SK-N-SH treated with all-trans-retinoic acid at 6 μM for 48 hours (cell line): Measurements from ENCODE around the gene NLRP7.
"Not testable (repeated sequence)": the region's sequence is repeated elsewhere in the genome, so short reads cannot be mapped to it uniquely, and the experiment has no call there.

Source experiments
- ARNTL ChIP-seq: fragments of 450-650 bp; formaldehyde crosslinking; IDR thresholded peaks from 2 replicates; pipeline ENCODE4 v1.5.0; 2020; ENCODE audit warnings: low read depth, mild to moderate bottlenecking, moderate library complexity, borderline replicate concordance
- CREB5 ChIP-seq: fragments of 250-450 bp; sonication (Bioruptor Pico); IDR thresholded peaks from 2 replicates; pipeline ENCODE4 v1.5.1; 2020; ENCODE audit warnings: low read depth, mild to moderate bottlenecking, moderate library complexity
- CSDC2 ChIP-seq: fragments of 250-450 bp; sonication (Bioruptor Pico); IDR thresholded peaks from 2 replicates; pipeline ENCODE4 v1.5.0; 2020; ENCODE audit warnings: mild to moderate bottlenecking, moderate library complexity
- ESRRG ChIP-seq: fragments of 250-450 bp; sonication (Bioruptor Pico); IDR thresholded peaks from 2 replicates; pipeline ENCODE4 v1.6.1; 2021; ENCODE audit warnings: mild to moderate bottlenecking
- OSR1 ChIP-seq: fragments of 250-450 bp; sonication (Bioruptor Pico); IDR thresholded peaks from 2 replicates; pipeline ENCODE4 v1.8.0; 2022; ENCODE audit warnings: moderate library complexity, mild to moderate bottlenecking, inconsistent platforms
- PATZ1 ChIP-seq: fragments of 250-450 bp; sonication (Bioruptor Pico); IDR thresholded peaks from 2 replicates; pipeline ENCODE4 v1.8.0; 2020; ENCODE audit warnings: mild to moderate bottlenecking, moderate library complexity, borderline replicate concordance
- POU6F1 ChIP-seq: fragments of 250-450 bp; sonication (Bioruptor Pico); IDR thresholded peaks from 2 replicates; pipeline ENCODE4 v1.8.0; 2021; ENCODE audit warnings: low read depth, mild to moderate bottlenecking, moderate library complexity, borderline replicate concordance
- RARB ChIP-seq: fragments of 250-450 bp; sonication (Bioruptor Pico); IDR thresholded peaks from 2 replicates; pipeline ENCODE4 v1.8.0; 2021; ENCODE audit warnings: mild to moderate bottlenecking, moderate library complexity
- TSHZ2 ChIP-seq: fragments of 250-450 bp; sonication (Bioruptor Pico); IDR thresholded peaks from 2 replicates; pipeline ENCODE4 v1.5.0; 2020; ENCODE audit warnings: mild to moderate bottlenecking, moderate library complexity
- ZFP3 ChIP-seq: fragments of 250-450 bp; sonication (Bioruptor Pico); IDR thresholded peaks from 2 replicates; pipeline ENCODE4 v1.5.0; 2020; ENCODE audit warnings: mild to moderate bottlenecking, moderate library complexity
- ZFP30 ChIP-seq: fragments of 450-650 bp; formaldehyde crosslinking; IDR thresholded peaks from 2 replicates; pipeline ENCODE4 v1.5.0; 2022; ENCODE audit warnings: mild to moderate bottlenecking, moderate library complexity
- ZNF565 ChIP-seq: fragments of 450-650 bp; formaldehyde crosslinking; conservative IDR thresholded peaks from 2 replicates; pipeline ENCODE4 v1.5.0; 2020; ENCODE audit warnings: low read depth, mild to moderate bottlenecking, moderate library complexity
- ZNF8 ChIP-seq: fragments of 450-650 bp; formaldehyde crosslinking; IDR thresholded peaks from 2 replicates; pipeline ENCODE4 v1.5.0; 2020; ENCODE audit warnings: mild to moderate bottlenecking, moderate library complexity

GRCh38 chr19:54898685-54899084, 48.6 kb downstream of the NLRP7 start:
- TF ChIP-seq ZNF565 (CRISPR knock-in tag); ESRRG (CRISPR knock-in tag); PATZ1 (CRISPR knock-in tag); OSR1; CREB5 (CRISPR knock-in tag); ZFP3; CSDC2 (CRISPR knock-in tag); POU6F1 (CRISPR knock-in tag); RARB (CRISPR knock-in tag); ARNTL (CRISPR knock-in tag); ZNF8 (CRISPR knock-in tag); TSHZ2; ZFP30 (CRISPR knock-in tag): not testable (repeated sequence)
